HG03280 (cell line): ENCODE data around the gene CCDC61.

Experiments used
- ATAC-seq: cut with Tn5 transposase; IDR thresholded peaks from one replicate; pipeline ENCODE4 v1.9.1; 2021; ENCODE audit warnings: mild to moderate bottlenecking, moderate library complexity; ENCODE audit not compliant: unreplicated experiment

Gene CCDC61

DNA sequence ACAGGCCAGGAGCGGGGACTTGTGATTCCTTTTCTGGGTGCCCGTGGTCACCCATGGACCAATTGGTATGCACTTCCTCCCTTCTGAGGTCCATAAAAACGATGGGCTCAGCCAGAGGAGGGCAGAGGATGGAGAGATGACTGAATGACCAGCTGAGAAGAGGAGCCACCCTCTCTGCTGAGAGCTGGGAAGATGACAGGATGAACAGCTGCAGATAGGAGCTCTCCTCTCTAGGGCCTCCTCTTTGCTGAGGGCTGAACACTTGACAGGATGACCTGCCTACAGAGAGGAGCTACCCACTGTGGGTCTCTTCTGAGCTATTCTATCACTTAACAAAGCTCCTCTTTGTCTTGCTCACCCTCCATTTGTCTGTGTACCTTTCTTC, 41.5 kb downstream of the CCDC61 start:
- no peak for ATAC-seq

DNA sequence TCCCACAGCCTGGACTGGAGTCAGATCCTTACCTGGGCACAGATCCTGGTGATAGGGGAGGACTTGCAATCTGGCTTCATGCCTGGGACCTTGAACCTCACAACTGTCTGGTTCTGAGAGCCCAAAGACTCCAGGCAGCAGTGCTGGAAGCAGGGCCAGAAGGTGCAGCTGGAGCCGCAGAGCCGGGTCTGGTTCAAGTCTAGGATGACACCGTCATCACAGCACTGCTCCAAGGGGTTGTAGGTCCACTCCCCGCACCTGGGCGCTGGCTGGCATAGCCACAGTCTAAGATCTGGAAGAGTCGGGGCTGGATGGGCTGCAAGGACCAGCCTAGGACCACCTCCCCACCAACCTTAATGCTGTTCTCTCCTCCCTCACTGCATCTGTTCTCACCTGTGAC, 44.9 kb downstream of the CCDC61 start:
- no peak for ATAC-seq

DNA sequence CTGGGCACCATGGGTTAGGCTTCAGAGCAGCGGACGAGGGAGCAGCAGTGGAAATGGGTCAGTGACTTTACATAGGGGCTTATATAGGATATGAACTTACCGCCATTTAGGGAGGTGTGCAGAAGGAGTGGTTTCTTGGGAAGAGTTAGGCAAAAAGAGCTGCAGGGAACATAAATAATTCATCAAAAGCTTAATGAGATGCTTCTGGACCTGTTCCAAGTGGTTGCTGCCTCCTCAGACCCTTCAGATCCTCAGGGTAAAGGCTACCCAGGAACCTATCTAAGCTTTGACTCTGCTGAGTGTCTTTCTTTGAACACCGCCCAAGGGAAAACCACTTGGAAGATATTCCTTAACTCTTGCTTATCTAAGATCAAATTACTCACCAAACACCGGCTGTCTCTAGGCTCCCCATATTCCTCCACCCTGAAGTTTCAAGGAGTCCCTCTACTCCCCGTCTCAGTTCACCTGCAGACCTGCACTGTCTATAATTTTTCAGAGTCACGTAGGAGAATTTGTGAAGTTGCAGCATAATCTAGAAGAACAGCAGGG, 45.8 kb downstream of the CCDC61 start, which contains the start of gene IGFL4:
Gene IGFL4 (minus strand): TSS at position 51 of the 549 bp plus-strand sequence. CDS start 40 bp downstream, at position 11.
- no peak for ATAC-seq

GRCh38 chr19:46042252-46042883, 47.1 kb downstream of the CCDC61 start:
- ATAC-seq = no peak

- ATAC-seq = no peak
These were observed 48.3 kb downstream of the CCDC61 start for GRCh38 chr19:46043519-46043918.

DNA sequence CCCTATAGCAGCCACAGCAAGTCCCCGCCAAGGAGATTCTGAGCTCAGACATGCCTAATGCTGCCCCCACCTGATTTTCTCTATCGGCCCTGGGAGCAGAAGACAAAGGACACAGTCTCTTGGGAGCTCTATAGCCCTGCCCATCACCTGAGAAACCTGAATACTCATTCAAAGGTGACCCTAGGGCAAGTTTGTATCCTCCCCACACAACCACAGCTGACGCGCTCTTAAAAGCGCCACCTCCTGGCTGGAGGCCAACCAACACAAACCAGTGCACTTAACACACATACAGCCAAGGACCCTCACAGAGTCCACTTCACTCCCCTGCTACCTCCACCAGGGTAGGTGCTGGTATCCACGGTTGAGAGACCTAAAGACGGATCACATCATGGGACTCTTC, 54.3 kb downstream of the CCDC61 start:
- ATAC-seq = no peak

DNA sequence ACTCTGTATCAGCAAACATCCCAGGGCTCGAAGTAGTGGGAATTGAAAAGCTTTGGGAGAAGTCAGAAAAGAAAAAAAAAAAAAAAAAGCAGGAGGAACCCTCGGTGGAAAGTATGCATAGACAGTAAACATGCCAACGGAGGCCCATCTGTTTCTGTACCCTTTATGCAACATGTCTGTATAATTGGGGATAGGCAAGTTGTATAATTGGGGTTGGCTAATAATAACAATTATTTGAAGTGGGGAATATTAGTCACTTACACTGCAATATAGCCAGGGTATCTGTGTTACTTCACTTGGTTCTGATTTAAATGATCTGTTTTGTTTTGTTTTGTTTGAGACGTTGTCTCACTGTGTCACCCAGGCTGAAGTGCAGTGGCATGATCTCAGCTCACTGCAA, 57.6 kb downstream of the CCDC61 start:
- ATAC-seq = no peak

DNA sequence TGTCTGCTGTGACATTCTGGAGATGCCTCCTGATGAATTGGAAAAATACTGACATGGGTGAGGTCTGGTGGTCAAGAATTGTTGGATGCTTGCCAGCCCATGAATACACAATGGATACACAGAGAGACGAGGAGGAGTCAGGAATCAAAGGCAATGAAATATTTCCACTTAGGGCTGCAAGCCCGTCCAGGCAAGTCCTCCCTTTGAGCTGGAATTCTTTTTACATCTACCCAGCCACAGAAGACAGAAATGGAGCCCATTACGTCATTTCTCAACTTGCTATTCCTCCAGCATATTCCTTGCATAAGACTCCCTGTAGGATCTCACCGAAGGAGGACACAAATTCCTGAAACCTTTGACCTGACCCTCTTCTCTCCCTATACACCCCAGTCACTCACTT, 61.3 kb downstream of the CCDC61 start:
- ATAC-seq = no peak

GRCh38 chr19:46058778-46059177, 63.5 kb downstream of the CCDC61 start:
- no peak for ATAC-seq

DNA sequence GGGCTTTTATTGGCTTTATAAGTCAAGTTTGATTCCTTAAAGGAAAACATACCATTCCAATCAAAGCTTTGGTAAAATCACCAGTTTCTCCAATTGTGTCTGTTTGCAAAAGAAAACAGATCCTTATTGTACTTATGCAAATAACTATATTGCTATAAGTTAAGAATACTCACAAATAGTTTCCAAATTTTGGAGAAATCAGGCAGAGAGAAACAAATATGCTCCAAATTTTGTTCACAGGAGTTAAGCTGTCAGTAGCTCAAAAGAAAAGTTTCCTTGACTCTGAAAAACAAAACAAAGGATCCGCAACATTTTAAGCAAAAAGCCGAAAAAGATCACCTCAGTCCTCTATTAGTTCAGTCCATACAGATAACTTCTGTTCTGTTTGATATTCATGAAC, 64.7 kb downstream of the CCDC61 start:
- no peak for ATAC-seq

DNA sequence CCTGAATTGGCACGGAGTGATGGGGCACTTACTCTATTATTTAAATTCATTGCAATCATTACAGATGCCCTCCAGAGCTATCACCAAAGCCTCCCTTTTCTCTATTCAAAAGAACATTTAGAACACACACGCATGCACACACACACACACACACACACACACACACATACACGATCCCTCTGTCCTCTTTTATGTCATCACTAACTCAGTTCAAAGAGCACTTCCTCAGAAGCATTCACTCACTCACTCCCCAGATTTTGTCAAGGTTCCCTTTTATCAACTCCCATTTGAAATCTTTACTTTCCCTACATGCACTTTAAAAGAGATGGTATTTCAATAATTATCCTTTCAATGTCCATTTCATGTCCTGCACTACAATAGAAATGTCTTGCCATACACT, 67.9 kb downstream of the CCDC61 start:
- no peak for ATAC-seq

- ATAC-seq = no peak
These were observed 70.3 kb downstream of the CCDC61 start for GRCh38 chr19:46065486-46066071.

DNA sequence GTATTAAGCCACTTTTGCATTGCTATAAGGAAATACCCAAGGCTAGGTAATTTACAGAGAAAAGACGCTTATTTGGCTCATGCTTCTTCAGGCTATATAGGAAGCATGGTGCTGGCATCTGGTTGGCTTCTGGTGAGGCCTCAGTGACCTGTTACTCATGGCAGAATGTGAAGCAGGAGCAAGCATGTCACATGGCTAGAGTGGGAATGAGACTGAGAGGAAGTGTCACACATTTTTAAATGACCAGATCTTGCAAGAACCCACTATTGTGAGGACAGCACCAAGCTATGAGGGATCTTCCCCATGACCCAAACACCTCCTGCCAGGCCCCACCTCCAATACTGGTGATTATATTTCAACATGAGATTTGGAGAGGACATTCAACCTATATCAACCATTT, 71.2 kb downstream of the CCDC61 start:
- no peak for ATAC-seq

DNA sequence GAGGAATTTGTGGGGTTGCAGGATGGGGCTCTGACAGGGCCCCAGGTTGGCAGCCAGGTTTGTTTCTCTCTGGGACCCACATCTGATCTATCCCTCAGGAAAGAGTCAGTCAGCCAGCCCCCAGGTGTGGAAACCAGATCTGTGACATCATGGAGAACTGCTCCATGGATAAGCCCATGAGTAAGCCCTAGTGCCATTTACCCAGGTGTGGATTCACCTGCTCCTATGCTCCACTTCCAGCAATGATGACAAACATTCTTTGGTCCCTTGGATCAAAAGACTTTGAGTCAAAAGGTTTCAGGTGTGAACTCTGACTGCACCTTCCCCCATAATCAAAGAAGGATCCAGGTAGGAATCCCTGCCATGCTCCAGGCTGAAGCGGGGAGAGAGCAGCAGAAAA, 72.4 kb downstream of the CCDC61 start:
- no peak for ATAC-seq
